Measurements from ENCODE around the gene SMARCAL1.

The SMARCAL1 gene

DNA sequence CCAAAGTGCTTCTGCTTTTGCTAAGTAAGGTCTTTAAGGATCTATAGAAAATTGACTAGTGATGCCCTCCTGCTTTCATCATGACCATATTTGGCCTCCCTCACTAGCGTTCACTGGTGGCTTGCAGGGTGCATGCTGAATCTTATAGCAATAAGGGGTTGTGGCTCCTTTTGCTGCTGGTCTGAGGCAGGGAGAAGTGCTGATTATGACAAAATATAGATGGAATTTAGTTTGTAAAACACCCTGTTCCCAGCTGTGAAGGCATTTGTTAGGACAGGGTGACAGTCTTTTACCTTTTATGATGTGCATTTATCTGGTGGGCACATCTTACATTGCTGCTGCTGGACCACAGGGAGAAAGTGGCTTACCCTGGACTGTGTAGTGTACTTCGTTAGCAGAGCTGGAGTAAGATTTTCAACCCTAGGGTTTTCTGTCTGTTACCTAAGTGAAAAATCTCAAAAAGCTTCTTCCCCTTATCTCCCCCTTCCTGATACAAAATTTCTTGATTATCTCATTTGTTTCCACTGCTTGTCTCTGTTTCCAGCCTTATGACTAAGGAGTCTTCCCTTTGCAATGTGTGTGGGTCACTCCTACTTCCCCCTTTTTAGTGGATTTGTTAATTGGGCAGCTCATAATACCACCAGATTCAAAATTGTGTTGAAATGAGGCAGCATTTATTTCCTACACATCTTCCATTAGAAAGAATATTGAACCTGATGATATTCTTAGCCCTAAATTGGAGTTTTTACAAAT, 65.2 kb downstream of the SMARCAL1 start:
- no peak for DNase-seq

DNA sequence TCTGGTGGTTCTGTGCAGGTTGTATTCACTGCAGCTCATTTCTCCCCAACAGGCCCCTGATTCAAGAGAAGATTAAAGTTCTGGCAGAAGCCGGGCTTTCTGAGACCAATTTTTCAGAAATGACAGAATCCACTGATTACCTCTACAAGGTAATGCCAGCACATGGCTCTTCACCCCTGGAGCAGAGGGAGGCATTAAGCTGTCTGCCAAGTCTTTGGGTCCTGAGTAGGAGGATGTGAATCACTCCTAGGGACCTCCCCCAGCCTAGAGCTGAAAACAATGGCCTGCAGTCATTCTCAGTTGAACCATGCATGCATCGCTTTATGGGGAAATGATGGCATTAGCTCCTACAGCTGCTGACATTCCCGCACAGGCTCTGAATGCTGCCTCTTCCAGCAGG, 65.9 kb downstream of the SMARCAL1 start:
- DNase-seq, result no peak

DNA sequence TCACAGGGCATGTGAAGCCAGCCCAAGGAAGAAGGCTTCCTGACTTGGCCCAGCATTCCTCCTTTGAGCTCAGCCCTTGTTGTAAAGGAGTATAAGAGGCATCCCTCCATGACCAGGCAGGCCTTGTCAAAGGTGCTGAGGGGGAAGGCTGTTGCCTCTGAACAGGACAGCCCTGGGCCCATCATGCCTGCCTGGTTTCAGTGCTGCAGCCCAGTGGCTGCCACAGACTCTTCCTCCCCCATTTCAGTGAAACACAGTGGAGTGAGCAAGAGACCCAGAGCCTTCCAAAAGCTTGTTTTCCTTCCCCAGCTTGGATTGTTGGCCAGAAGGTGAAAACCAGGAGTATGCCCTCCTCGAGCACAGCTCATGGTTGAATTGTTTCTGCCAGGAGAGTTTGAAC, 66.5 kb downstream of the SMARCAL1 start:
- DNase-seq, result no peak

DNA sequence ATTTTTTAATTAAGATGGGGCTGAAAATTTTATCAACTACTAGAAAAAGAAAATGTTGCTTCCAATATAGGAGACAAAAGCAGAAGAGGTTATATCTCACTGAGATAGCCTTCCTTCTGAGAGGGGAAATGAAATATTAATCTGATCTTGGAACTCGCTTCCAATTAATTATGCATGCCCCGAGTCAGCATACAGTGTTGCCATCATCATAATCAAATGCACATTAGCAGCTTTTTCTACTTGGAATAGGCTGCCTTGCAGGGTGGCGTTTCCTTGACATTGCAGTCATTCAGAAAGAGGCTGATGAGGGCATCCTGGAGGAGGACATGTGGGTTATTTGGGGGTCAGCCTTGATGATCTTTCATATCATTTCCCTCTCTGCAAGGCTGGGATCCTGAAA, 67.9 kb downstream of the SMARCAL1 start:
- no peak for DNase-seq

DNA sequence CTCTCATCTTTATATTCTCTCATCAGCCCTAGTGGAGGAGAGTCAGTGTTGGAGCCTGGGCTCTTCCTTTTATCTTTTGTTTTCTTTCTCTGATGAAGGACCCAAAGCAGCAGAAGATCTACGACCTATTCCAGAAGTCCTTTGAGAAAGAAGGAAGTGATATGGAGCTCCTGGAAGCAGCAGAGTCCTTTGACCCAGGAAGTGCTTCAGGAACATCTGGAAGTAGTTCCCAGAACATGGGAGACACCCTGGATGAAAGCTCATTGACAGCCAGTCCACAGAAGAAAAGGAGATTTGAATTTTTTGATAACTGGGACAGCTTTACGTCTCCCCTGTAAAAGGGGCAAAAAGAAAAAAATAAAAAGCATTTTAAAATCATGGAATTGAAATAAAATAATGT, 70.4 kb downstream of the SMARCAL1 start:
- no peak for DNase-seq

DNA sequence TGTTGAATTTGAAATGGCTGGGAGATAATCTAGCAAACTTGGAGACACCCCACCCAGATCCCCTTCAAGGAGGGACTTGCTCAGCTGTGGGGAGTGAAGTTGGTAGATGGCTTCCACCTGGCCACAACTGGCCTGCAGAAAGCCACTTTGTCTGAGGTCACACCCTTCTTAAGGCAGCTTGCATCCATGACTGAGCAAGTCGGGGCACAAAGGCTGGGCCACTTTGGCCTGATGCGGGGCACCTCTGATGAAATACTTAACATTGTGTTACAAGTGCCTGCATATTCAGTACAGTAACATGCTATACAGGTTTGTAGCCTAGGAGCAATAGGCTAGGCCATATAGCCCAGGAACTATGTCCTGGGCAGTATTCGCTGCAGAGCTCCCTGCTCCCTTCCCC, 73.0 kb downstream of the SMARCAL1 start:
- no peak for DNase-seq

DNA sequence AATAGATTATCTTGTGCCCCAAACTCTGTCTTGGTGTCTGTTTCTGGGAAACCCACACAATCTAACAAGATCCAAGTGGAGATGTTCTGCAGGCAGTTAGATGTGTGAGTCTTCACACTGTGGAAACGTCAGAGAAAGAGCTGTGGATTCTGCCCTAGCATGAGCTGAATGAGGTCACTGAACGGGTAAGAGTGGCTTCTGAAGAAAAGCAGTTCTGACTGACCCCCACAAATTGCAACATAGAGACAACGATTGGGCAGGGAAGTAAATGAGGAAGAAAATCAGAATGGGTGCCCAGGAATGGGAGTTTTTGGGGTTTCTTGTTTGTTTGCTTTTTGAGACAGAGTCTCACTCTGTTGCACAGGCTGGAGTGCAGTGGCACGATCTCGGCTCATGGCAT, 73.5 kb downstream of the SMARCAL1 start:
- DNase-seq, result no peak

DNA sequence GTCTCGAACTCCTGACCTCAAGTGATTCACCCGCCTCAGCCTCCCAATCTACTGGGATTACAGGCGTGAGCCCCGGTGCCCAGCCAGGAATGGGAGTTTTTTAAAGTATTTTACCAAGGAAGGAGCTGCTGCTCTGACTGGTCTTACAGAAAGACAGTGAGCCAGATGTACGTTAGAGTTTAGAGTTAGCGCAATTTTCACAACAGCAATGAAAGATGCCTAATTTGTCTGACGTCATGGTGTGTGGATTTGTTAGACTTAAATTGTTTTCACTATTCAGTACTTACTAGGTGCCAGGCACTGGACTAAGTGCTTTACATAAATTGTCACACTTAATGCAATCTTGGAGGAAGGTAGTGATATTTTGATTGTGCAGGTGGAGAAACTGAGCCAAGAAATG, 74.0 kb downstream of the SMARCAL1 start:
- DNase-seq, result no peak

DNA sequence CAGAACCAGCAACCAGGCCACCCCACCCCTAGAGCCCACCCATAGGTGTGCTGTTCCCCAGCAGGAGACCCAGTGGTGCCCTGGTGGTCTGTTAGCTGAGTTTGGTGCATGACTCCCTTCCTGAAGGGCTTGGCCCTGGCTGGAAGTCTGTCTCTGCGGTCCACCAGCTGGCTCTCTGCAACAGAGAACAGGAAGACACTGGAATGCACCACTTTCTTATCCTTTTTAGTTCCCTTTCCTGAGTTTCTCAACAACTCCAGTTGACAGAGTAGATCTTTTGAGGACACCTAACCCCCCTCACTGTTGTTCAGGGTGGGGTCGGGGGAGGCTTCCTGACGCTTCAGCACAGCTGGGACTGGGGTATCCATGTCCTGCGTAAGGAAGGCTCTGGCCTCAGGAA, 74.4 kb downstream of the SMARCAL1 start:
- no peak for DNase-seq

DNA sequence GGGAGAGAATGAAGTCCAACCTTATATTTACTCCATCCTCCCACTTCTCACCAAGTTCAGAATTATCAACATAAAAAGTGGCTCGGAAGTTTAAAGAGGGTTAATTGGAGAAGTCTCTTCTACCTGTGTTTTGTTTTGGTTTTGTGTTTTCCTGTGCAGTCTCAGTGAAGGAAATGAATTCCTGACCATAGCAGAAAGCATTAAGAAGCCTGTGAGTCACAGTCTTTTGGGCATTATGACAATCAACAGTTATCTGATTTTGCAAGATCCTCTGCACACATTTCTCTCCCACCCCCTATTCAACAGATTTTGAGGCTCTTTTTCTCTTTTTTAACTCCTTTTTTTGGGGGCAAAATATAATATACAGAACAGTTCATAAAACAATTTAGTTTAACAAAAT, 77.8 kb downstream of the SMARCAL1 start:
- no peak for DNase-seq

DNA sequence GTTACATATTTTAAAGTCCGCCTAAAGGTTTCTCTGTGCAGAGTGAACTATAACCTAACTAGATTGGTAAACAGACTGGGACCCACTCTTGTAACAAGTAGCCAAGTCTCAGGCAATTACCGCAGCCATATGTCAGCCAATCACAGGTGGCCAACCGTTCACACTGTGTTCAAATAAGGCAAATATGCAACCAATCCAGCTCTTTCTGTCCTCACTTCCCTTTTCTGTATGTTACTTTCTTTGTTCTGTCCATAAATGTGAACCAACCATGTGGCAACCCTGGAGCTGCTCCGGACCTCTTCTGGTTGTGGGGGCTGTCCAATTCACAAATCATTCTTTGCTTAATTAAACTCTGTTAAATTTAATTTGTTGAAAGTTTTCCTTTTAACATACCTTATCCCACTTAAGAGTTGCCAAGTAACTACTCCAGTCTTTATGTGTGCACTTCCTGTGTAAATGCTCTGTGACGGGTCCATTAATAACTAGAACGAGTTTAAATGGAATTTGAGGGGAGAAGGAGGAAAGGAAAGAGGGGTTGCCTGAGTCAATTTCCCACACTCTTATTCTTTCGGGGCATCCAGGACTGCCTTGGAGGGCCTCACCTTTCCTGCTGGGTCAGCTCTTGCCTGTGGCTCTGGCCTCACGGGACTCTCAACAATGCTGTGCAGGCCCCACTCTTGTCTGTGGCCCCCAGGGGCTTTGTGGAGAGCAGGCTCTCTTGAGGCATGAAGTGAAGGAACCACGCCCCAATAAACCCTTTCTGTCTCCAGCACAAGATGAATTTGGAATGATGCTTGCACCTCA, 79.7 kb downstream of the SMARCAL1 start:
- DNase-seq, result no peak

DNA sequence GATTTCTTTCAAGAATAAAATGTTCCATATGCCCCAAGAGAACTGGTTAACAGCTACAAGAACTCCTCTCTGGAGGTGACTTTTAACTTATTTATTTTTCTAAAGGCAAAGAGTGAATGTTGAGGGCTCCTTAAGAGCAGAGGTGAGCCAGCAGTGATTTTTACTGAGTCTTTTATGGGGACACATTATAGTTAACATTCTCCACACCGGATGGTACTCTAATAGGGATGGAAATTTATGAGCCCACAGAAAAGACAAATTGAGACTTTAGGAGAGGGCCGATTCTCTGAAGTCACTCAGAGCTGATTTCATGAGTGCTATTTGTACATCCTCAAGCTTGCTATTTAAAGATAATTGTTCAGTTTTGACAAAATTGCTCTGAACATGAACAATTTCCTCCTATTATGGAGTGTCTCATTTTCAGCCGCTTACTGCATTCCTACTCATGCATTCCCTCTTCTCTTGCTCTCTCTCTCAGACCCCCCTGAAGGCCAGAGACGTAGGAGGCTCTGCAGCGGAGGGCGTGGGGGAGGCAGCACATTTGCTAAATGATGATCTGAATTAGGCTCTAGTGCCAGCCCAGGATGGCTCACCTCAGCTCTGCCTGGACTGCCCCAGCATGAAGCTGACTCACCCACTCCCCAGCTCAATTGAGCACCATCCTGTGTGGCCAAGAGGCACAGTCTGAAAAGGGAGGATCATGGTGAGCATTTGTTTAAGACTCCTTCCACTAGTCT, 80.5 kb downstream of the SMARCAL1 start:
- DNase-seq, result no peak

DNA sequence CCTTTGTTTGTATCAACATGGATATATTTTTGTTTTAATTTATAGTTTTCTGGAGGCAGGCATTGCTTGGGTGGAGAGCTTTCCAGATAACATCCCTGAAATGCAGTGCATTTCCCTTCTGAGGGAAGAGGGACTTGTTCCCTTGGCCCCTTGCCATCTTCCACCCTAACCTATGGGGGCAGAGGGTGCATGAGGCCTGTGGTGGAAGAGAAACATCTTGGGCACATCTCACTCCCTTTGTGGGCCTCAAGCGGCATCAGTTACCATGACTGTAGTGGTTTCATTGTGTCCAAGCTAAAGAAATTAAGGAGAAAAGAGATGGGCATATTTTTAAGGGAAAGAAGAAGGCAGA, 81.0 kb downstream of the SMARCAL1 start:
- no peak for DNase-seq

DNA sequence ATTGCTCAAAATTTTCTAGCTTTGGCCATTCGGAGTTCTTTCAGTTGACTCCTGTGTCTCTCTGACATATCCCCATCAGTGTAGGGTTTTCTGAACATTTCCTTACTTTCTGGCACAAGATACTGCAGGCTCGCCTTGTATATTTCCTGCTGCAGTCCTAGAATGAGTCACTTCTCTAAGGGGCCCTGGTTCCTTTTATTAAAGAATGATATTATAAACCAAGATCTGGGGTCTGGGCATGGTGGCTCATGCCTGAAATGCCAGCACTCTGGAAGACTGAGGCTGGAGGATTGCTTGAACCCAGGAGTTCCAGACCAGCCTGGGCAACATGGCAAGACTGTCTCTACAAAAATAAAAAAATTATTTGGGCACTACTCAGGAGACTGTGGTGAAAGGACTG, 83.4 kb downstream of the SMARCAL1 start:
- no peak for DNase-seq

DNA sequence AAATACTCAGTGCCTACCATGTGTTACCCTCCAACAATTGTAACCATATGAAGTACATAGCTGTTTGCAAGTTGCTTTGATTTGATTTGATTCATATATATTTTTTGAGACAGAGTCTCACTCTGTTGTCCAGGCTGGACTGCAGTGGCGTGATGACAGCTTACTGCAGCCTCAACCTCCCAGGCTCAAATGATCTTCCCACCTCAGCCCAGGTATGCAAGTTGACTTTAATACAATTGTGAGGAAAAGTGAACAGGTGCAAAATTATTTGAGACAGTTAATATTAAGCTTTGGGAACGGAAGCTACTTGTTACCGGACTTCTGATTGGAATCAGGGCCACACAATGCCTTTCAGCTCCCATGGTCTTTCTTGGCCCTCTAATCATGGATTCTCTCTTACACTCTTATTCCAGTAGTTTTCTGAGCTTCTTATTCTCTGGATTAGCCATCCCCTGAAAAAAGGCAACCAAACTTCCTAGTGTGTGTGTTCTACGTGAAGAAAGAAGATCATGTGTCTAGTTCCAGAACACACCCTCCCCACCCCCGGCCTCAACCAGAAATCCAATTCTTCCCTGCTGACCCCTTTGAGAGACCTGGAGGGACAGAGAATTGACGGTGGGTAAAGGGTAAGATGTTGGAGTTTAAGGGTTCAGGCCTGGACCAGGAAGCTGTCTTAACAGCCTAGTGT, 85.2 kb downstream of the SMARCAL1 start:
- DNase-seq, result no peak

DNA sequence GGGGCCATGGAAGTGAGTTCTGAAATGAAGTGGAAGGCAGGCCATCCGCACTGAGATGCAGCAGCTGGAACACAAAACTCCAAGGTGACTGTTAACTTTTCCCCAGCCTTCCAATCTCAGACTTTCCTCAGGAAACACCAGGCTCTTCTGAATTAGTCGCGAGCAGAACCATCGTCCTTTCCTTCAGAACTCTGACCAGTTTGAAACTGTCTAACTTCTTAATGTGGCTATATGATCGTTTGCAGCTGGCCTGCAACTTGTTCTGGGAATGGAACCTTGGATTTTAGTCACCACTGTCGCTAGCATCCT, 85.7 kb downstream of the SMARCAL1 start:
- DNase-seq, result peak in 1 of 5 experiments; percentile 31

DNA sequence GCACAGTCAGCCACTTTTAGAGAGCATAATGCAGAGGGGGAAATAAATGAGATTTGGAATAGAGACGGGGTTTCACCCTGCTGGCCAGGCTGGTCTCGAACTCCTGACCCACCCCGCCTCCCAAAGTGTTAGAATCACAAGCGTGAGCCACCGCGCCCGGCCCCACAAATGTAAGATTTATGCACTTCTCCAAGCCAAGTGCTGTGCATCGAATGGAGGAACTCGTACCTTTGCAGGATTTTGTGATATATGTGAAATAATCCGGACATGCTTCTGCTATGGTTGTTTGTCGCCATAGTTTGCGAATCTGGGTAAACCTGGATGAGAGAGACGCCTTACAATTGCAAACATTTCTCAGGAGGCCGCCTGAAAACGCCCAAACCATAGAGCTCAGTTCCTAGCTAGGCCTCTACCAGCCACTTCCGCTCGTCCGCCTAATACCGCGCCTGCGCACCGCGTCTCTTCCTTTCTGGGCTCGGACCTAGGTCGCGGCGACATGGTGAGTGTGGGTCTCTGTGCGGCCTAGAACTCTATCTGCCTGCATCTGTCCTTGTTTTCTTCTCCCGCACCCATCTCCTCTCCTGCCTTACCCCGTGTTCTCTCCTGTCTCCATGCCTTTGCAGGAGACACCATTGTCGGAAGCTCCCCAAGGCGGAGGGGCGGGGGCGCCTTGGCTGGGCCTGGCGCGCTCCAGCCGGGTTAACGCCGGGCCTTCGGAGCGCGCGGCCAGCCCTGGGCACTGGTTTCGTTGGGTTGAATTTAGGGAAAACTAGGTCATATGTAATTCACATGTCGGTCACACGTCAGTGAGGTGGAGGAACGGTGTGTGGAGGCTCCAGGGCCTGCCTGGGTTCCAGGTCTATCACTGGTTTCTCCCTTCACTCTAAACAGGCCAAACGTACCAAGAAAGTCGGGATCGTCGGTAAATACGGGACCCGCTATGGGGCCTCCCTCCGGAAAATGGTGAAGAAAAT, 86.4 kb downstream of the SMARCAL1 start, which contains the start of gene RPL37A:
TSS of gene RPL37A (plus strand) at position 466 of the 974 bp plus-strand sequence. CDS start at position 497, 31 bp downstream.
- DNase-seq, result peak; percentile 73 to 95 (median 82)

DNA sequence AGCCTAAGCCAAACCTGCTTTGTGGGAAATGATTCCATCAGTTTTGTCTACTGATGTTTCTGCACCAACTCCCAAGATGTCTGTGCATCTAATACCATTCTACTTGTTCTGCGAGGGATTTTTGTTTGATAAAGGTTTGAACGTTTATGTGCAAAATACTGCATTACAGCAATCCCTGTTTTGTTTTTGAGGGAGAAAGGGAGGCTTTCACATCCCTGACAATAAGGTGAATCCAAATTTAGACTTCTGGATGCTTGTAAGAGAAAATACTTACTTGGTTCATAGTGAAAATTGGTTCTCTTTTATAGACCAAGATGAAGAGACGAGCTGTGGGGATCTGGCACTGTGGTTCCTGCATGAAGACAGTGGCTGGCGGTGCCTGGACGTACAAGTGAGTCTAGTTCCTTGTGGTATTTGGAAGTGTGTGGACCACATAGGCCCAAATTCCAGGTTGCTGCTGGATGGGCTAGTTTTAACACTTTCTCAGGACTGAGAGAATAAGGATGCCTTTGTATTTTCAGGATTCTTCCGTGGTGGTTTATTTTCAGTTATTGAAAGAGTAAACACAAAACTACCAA, 87.4 kb downstream of the SMARCAL1 start:
- peak in 1 of 5 experiments; percentile 16 for DNase-seq

DNA sequence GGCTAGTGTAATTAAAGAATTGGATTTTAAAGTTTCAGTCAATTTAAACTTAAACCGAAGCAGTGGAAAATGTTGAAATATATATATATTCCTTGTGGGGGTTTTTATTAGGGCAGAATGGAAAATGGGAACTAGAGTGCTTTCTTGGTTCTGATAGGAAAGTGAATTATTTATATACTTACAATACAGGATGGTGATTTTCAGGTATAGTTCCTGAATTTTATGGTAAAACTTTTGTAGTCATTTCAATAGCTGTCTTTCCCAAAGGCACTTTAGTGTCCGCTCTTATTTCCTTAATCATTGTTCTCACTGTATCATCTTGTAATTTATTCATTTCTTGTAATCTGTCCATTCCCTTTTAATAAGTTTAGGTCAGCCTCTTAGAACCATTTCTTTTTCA, 88.3 kb downstream of the SMARCAL1 start:
- no peak for DNase-seq

DNA sequence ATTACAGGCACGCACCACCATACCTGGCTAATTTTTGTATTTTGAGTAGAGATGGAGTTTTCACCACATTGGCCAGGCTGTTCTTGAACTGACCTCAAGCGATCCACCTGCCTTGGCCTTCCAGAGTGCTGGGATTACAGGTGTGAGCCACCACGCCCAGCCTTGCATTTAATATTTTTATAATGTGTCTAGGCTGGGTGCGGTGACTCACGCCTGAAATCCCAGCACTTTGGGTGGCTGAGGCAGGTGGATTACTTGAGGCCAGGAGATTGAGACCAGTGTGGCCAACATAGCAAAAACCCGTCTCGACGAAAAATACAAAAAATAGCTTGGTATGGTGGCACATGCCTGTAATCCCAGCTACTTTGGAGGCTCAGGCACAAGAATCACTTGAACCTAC, 89.6 kb downstream of the SMARCAL1 start:
- DNase-seq, result no peak

DNA sequence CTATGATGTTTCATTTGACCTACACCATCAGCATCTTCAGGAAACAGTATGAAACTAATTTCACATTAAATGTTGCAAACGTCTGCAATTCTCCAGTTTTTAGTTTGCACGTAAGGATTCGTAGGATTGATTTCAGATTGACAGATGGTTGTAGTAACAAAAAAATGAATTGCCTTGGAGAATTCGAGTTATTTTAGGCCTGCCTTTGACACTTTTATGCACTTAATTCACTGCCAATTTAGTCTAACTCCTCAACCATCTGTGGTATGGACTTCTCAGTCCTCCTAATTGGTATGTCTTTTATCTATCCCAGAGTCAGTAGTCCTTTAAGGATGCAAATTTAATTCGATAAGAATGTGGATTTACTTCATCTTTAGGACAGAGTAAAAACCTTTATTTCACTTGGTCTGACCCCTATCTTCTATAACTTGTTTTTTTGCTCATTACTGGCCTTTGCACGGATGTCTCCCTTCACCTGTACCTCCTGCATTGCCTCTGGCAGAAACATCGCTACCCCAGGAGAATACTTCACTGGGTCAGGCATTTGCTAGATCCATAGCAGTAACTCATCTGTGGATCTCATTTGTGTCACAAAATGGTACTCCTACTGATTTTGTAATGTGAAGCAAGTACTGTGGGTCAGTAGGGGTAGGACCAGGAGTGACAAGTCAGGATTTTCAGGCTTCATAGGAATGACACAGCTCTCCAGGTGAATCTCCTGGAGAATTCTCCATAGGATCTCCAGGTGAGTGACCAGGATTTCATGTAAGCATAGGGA, 90.3 kb downstream of the SMARCAL1 start:
- no peak for DNase-seq
